ENCODE measurements around the gene SLC44A5.

The SLC44A5 gene

DNA sequence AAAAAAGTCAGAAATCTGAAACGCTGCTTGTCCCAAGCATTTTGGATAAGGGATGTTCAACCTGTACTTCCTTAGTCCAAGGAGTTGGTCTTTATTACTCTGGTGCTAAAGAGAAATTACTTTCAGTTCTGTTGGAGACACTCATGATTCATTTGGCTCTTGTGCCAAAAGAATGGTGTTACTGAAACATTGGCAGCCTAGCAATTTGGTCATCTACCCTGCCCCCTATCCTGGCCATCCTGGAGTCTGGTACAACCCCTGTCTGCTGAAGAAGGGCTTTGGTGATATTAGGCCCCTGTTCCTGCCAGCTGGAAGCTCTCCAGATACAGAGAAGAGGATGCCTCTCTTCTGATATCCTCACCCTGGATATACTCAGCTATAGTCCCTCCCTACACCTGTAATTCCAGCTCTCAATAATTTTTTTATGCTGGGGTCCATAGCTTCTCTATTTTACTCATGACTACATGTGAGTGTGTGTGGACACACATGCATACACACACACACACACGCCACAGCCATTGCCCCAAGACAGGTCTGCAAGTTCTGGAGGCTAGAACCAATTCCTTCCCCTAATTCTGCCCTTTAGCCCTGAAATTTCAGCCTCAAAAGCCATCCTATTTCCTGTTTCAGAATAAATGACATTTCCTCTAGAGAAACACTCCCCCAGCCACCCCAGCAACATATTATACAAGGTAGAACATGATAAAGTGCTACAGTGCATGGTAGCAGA is 436.7 kb downstream of the SLC44A5 start:
- H3K4me1 ChIP-seq (ENCODE audit: insufficient read depth, low read length) = no peaks in the 10 kb centered on the region
- no peak overlapping the region for H3K27ac ChIP-seq (ENCODE audit: low read length)
- H2AFZ ChIP-seq (ENCODE audit: low read depth, low read length) = no peak overlapping the region
- no peak overlapping the region for H3K9ac ChIP-seq (ENCODE audit: low read depth, low read length)
- H3K27me3 ChIP-seq (ENCODE audit: insufficient read depth, low read length, poor library complexity) = no peaks in the 10 kb centered on the region
- no peak for DNase-seq
- no peaks in the 10 kb centered on the region for H3K79me2 ChIP-seq (ENCODE audit: insufficient read depth, low read length)
- no peak for ATAC-seq (ENCODE audit: insufficient read depth, low read depth)
- H3K9me3 ChIP-seq (ENCODE audit: insufficient read depth, low read length, severe bottlenecking) = no peaks in the 10 kb centered on the region
- TF ChIP-seq, protein P1, sequence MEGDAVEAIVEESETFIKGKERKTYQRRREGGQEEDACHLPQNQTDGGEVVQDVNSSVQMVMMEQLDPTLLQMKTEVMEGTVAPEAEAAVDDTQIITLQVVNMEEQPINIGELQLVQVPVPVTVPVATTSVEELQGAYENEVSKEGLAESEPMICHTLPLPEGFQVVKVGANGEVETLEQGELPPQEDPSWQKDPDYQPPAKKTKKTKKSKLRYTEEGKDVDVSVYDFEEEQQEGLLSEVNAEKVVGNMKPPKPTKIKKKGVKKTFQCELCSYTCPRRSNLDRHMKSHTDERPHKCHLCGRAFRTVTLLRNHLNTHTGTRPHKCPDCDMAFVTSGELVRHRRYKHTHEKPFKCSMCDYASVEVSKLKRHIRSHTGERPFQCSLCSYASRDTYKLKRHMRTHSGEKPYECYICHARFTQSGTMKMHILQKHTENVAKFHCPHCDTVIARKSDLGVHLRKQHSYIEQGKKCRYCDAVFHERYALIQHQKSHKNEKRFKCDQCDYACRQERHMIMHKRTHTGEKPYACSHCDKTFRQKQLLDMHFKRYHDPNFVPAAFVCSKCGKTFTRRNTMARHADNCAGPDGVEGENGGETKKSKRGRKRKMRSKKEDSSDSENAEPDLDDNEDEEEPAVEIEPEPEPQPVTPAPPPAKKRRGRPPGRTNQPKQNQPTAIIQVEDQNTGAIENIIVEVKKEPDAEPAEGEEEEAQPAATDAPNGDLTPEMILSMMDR (IDR thresholded peaks at IDR 0.05; ENCODE audit: borderline replicate concordance, extremely low read depth, low read length, poor library complexity, severe bottlenecking) = no peak
- no peaks in the 10 kb centered on the region for H3K36me3 ChIP-seq (ENCODE audit: insufficient read depth, low read length)
- H3K4me3 ChIP-seq (ENCODE audit: low read depth in 1 of 2, low read length in 2 of 2) = no peak overlapping the region
- H4K20me1 ChIP-seq (ENCODE audit: insufficient read depth, low read length) = no peaks in the 10 kb centered on the region
- H3K4me2 ChIP-seq (ENCODE audit: insufficient read depth, low read length) = no peak overlapping the region

DNA sequence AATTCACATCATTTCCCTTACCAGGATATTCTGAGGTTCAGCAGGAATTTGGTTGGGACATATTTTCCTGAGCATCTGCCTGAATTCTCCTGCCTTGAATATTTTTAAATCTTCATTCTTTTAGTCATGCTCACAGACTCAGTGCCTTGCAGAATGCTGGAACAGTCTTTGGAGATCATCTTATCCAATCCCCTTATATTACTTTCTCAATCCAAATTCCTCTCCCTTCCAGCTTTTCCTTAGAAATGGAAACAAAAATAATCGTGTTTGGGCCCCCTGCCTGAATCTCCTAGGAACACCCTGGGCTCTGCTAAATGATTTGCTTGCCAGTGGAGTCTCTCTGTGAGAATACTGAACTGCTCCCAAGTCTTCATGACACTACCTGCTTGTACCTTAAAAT is 438.4 kb downstream of the SLC44A5 start:
- no peaks in the 10 kb centered on the region for H4K20me1 ChIP-seq (ENCODE audit: insufficient read depth, low read length)
- H3K36me3 ChIP-seq (ENCODE audit: insufficient read depth, low read length) = no peaks in the 10 kb centered on the region
- H3K4me3 ChIP-seq (ENCODE audit: low read depth in 1 of 2, low read length in 2 of 2) = no peak overlapping the region
- H3K27ac ChIP-seq (ENCODE audit: low read length) = no peak overlapping the region
- H3K4me2 ChIP-seq (ENCODE audit: insufficient read depth, low read length) = no peak overlapping the region
- no peaks in the 10 kb centered on the region for H3K9me3 ChIP-seq (ENCODE audit: insufficient read depth, low read length, severe bottlenecking)
- ATAC-seq (ENCODE audit: insufficient read depth, low read depth) (no peak), DNase-seq (no peak)
- no peaks in the 10 kb centered on the region for H3K4me1 ChIP-seq (ENCODE audit: insufficient read depth, low read length)
- no peaks in the 10 kb centered on the region for H3K27me3 ChIP-seq (ENCODE audit: insufficient read depth, low read length, poor library complexity)
- TF ChIP-seq, protein P1 (IDR thresholded peaks at IDR 0.05; ENCODE audit: borderline replicate concordance, extremely low read depth, low read length, poor library complexity, severe bottlenecking) = no peak
- no peak for TF ChIP-seq EZH2 (IDR thresholded peaks at IDR 0.05; ENCODE audit: borderline replicate concordance, low read depth, low read length, severe bottlenecking)
- no peak overlapping the region for H3K9ac ChIP-seq (ENCODE audit: low read depth, low read length)
- no peaks in the 10 kb centered on the region for H3K79me2 ChIP-seq (ENCODE audit: insufficient read depth, low read length)
- H2AFZ ChIP-seq (ENCODE audit: low read depth, low read length) = no peak overlapping the region

DNA sequence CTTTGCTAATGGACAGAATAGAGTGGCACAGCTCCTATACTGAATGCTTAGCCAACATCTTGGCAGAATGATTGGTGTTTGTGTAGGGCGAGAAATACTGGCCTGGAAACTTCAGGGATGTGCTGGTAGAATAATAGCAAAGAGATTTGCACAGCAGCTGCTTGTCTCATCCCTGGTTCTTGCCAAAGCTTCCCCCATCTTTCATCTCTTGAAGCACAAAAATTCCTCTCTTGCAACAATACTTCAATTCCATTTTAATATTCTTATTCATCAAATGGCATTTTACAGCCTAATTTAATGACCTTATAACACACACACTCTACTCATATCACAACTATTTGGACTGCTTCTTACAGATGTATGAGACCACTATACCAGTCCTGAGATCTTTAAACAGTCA is 439.0 kb downstream of the SLC44A5 start:
- ATAC-seq (ENCODE audit: insufficient read depth, low read depth) (no peak), DNase-seq (no peak)
- Histone ChIP-seq H3K27ac (ENCODE audit: low read length) (no peak overlapping the region), H3K36me3 (ENCODE audit: insufficient read depth, low read length) (no peaks in the 10 kb centered on the region), H3K9me3 (ENCODE audit: insufficient read depth, low read length, severe bottlenecking) (no peaks in the 10 kb centered on the region), H2AFZ (ENCODE audit: low read depth, low read length) (no peak overlapping the region), H3K9ac (ENCODE audit: low read depth, low read length) (no peak overlapping the region), H4K20me1 (ENCODE audit: insufficient read depth, low read length) (no peaks in the 10 kb centered on the region), H3K79me2 (ENCODE audit: insufficient read depth, low read length) (no peaks in the 10 kb centered on the region), H3K4me3 (ENCODE audit: low read depth in 1 of 2, low read length in 2 of 2) (no peak overlapping the region), H3K4me1 (ENCODE audit: insufficient read depth, low read length) (no peaks in the 10 kb centered on the region), H3K4me2 (ENCODE audit: insufficient read depth, low read length) (no peak overlapping the region), H3K27me3 (ENCODE audit: insufficient read depth, low read length, poor library complexity) (no peaks in the 10 kb centered on the region)
- TF ChIP-seq EZH2 (IDR thresholded peaks at IDR 0.05; ENCODE audit: borderline replicate concordance, low read depth, low read length, severe bottlenecking) = no peak

DNA sequence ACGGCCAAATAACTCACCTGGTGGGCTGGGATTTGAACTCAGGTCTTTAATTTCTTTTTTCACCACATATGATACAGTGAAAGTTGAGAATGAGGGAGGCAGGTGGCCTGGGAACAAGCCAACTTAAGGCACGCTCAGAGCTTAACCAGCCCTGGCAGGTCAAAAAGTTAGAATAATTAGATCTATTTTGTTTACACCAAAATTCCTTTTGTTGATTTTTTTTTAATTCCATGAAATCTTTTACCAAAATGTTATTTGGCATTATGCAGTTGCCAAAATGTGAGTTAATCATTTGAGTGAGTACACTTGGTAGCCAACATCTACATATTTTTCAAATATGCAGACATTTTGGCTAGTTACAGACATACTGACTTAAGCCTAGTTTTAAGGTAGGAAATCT is 439.9 kb downstream of the SLC44A5 start:
- Histone ChIP-seq H3K79me2 (ENCODE audit: insufficient read depth, low read length) (no peaks in the 10 kb centered on the region), H3K27me3 (ENCODE audit: insufficient read depth, low read length, poor library complexity) (no peaks in the 10 kb centered on the region), H3K4me1 (ENCODE audit: insufficient read depth, low read length) (no peaks in the 10 kb centered on the region), H4K20me1 (ENCODE audit: insufficient read depth, low read length) (no peaks in the 10 kb centered on the region), H3K4me2 (ENCODE audit: insufficient read depth, low read length) (no peak overlapping the region), H2AFZ (ENCODE audit: low read depth, low read length) (no peak overlapping the region), H3K9me3 (ENCODE audit: insufficient read depth, low read length, severe bottlenecking) (no peaks in the 10 kb centered on the region), H3K36me3 (ENCODE audit: insufficient read depth, low read length) (no peaks in the 10 kb centered on the region), H3K27ac (ENCODE audit: low read length) (no peak overlapping the region), H3K9ac (ENCODE audit: low read depth, low read length) (no peak overlapping the region), H3K4me3 (ENCODE audit: low read depth in 1 of 2, low read length in 2 of 2) (no peak overlapping the region)
- TF ChIP-seq, protein P1 (IDR thresholded peaks at IDR 0.05; ENCODE audit: borderline replicate concordance, extremely low read depth, low read length, poor library complexity, severe bottlenecking) = no peak
- no peak for TF ChIP-seq EZH2 (IDR thresholded peaks at IDR 0.05; ENCODE audit: borderline replicate concordance, low read depth, low read length, severe bottlenecking)
- no peak for ATAC-seq (ENCODE audit: insufficient read depth, low read depth)
- DNase-seq = no peak
